HG03139 (cell line): ENCODE measurements around the gene EWSR1.
"Not testable (repeated sequence)": the region's sequence is repeated elsewhere in the genome, so short reads cannot be mapped to it uniquely, and the experiment has no call there.

Experiments
- ATAC-seq: cut with Tn5 transposase; IDR thresholded peaks from one replicate; pipeline ENCODE4 v1.9.1; 2021; ENCODE audit not compliant: unreplicated experiment

Gene EWSR1

GRCh38 chr22:29247891-29248290 is 20.2 kb upstream of the EWSR1 start:
- ATAC-seq = not testable (repeated sequence)

- ATAC-seq = no peak
Measured at GRCh38 chr22:29251265-29251664, 16.8 kb upstream of the EWSR1 start.

- no peak for ATAC-seq
Measured at GRCh38 chr22:29251981-29252911, 15.8 kb upstream of the EWSR1 start.

- ATAC-seq = no peak
Measured at GRCh38 chr22:29253561-29254285, 14.3 kb upstream of the EWSR1 start.

- ATAC-seq = no peak
Measured at GRCh38 chr22:29254286-29254660, 13.8 kb upstream of the EWSR1 start.

GRCh38 chr22:29255064-29255621 is 12.9 kb upstream of the EWSR1 start:
- no peak for ATAC-seq

GRCh38 chr22:29256606-29257325 is 11.3 kb upstream of the EWSR1 start:
- ATAC-seq = no peak

- no peak for ATAC-seq
Measured at GRCh38 chr22:29257751-29258181, 10.3 kb upstream of the EWSR1 start.

GRCh38 chr22:29258407-29259252 is 9.4 kb upstream of the EWSR1 start:
- no peak for ATAC-seq

- ATAC-seq = no peak
Measured at GRCh38 chr22:29259253-29259899, 8.7 kb upstream of the EWSR1 start.

- ATAC-seq = no peak
Measured at GRCh38 chr22:29260031-29260560, 8.0 kb upstream of the EWSR1 start.

GRCh38 chr22:29260601-29261315 is 7.3 kb upstream of the EWSR1 start:
- no peak for ATAC-seq

- ATAC-seq = no peak
Measured at GRCh38 chr22:29263791-29264276, 4.2 kb upstream of the EWSR1 start.

GRCh38 chr22:29265305-29265704 is 2.8 kb upstream of the EWSR1 start:
- no peak for ATAC-seq

- ATAC-seq = no peak
Measured at GRCh38 chr22:29265929-29266328, 2.1 kb upstream of the EWSR1 start.

- ATAC-seq = no peak
Measured at GRCh38 chr22:29266564-29267461, 1.3 kb upstream of the EWSR1 start.

GRCh38 chr22:29267462-29267857 is 608 bp upstream of the EWSR1 start:
- no peak for ATAC-seq
